Measurements from ENCODE around the gene DBNDD1.

GRCh38 chr16:90002759-90003158 is 16.5 kb downstream of the DBNDD1 start:
- TF ChIP-seq POLR2A (IDR thresholded peaks at IDR 0.05; ENCODE audit: low read depth, low read length) (no peak), TAF1 (IDR thresholded peaks at IDR 0.05; ENCODE audit: borderline replicate concordance, low read depth, low read length) (no peak), POLR2AphosphoS5 (IDR thresholded peaks at IDR 0.05; ENCODE audit: low read depth, low read length) (no peak)
